C4-2B (cell line): ENCODE data around the gene SNX3.

Experiments used
- CTCF ChIP-seq: fragments of 450-650 bp; conservative IDR thresholded peaks from 2 replicates; pipeline ENCODE4 v1.5.1; 2017; ENCODE audit warnings: mild to moderate bottlenecking
- ZFX ChIP-seq: fragments of 450-650 bp; IDR thresholded peaks from 2 replicates; pipeline ENCODE4 v1.6.1; 2017

DNA sequence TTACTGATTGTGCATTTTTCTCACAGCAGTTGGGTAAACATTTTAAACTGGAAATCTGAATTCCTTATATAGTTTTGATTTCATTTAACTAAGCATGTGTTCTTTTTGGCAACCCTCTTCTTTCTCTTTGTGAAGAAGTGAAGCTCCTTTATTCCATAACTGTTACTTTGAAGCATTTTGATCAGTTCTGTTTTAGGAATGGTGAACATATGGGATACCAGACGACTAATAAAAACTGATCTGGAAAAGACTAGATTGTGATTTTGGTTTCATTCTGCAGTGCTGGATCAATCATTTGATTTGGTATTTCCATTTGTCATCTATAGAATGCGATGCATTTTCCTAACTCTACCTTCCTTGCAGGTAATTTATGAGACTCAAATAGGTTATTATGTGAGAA is 43.8 kb upstream of the SNX3 start:
- TF ChIP-seq CTCF (no peak), ZFX (no peak)
